GM21515 (cell line): ENCODE data around the gene TADA2A.

Source experiments
- ATAC-seq: cut with Tn5 transposase; IDR thresholded peaks from one replicate; pipeline ENCODE4 v1.9.1; 2021; ENCODE audit not compliant: unreplicated experiment

TADA2A gene

DNA sequence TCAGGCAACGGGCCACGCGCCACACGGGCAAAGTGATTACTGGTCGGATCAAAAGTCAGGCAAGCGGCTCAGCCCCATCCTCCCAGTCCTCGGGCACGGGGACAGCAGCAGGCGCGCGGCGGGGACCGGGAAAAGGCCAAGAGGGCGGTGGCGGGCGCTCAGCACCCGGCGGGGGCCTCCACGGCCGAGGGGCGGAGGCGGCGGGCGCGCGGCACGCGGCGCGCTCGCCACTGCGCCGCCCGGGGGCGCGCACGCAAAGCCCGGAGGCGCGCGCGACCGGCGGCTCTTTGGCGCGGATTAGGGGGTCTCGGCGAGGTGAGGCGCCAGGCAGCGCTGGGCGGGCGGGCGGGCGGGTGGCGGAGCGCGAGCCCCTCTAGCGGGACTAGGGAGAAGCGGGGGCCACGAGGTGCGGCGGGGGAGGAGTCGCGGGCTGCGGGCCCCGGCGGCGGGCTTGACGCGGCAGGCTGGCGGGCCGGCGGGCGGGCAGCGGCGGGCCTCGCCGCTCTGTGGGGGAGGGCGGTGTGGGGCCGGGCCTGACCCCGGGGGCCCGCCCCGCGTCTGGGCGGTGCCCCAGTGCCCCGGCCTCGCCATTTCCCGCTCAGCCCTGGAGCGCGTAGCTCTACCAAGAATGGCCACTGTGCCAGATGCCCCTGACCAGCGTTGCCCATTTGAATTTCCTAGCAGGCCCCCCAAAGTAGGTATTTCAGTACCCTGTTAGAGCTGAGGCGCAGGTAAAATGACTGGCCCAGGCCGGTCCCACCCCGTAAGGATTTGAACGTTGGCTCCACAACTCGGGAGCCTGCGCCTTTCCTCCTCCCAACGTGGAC, at the start of gene TADA2A, which contains the start of gene ACACA:
TADA2A (plus strand) TSS at position 252 of the 827 bp plus-strand sequence. CDS start 4,480 bp downstream, outside the sequence.
ACACA (minus strand) TSS at position 202 of the 827 bp plus-strand sequence. CDS start 537 bp downstream, outside the sequence.
- peak; percentile 80 for ATAC-seq

GRCh38 chr17:37358098-37358829, 48.4 kb upstream of the TADA2A start:
- ATAC-seq: peak; percentile 17

GRCh38 chr17:37358830-37359681, 47.6 kb upstream of the TADA2A start:
- peak; percentile 90 for ATAC-seq

DNA sequence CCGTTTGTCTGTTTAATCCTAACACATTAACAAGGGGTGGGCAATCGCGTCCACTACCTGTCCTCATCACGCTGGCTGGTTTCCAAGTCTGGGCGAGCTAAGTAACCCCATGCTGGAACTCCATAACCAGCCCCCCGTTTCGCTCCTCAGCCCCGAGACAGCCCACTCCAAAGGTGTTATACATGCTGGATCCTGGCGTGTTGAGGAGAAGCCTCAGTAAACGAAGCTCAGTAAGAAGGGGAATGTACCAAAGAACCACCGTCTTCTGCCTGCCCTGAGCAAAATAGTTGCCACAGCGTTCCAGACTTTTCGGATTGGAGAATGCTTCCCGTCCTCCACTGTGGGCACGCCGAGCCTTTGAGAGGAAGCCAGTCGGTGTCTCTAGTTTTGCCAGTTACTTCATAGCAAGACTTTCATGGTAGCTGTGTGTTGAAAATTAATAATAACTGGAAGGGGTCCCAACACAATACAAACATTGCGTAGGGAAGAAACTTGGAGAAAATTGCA, 47.0 kb upstream of the TADA2A start:
- ATAC-seq: no peak

DNA sequence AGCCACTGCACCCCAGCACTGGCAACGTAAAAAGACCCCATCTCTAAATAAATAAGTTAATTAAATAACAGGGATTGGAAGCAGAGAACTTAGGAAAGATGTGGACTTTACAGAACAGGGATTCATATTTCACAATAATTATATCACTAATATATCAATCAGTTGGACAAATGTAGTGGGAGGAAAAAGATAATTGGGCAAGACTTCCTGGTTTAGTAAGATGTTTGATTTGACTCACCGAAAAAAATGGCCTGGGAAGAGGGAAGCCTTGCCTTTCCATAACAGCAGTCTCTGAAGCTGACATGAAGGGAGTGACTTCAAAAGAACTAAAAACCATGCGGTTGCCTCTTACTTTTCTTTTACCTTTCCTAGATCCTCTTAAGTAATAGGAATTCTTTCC, 46.1 kb upstream of the TADA2A start:
- no peak for ATAC-seq

- ATAC-seq: no peak
Measured at GRCh38 chr17:37361543-37361942, 45.1 kb upstream of the TADA2A start.

- no peak for ATAC-seq
Measured at GRCh38 chr17:37365589-37365988, 41.1 kb upstream of the TADA2A start.

GRCh38 chr17:37368577-37368976, 38.1 kb upstream of the TADA2A start:
- no peak for ATAC-seq

- ATAC-seq: no peak
Measured at GRCh38 chr17:37373530-37374159, 33.0 kb upstream of the TADA2A start.

DNA sequence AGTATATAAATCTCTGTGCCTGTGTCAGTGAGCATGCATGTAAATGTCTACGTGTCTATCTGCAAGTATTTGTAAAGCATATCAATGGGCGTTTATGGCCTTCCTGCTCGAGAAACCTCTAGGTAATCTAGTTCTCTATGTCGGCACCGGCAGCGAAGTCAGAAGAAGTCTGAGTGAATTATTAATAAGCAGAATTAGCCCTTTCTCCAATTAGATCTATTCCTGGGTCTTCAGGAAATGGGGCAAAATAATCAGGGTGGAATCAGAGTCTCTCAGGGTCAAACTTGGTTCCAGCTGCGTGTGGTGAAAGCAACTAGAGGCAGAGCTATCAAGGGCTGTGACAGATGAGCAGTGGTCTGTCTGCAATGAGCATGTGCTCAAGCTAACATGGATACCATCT, 31.0 kb upstream of the TADA2A start, which contains the start of gene C17orf78:
C17orf78 (plus strand) TSS at position 280 of the 400 bp plus-strand sequence; CDS start at position 388, 108 bp downstream.
- no peak for ATAC-seq

GRCh38 chr17:37382056-37382455, 24.6 kb upstream of the TADA2A start:
- no peak for ATAC-seq

- ATAC-seq: no peak
Measured at GRCh38 chr17:37384560-37385149, 22.0 kb upstream of the TADA2A start.

GRCh38 chr17:37385474-37385990, 21.2 kb upstream of the TADA2A start:
- ATAC-seq: no peak

- ATAC-seq: no peak
Measured at GRCh38 chr17:37386462-37386861, 20.2 kb upstream of the TADA2A start.

- ATAC-seq: no peak
Measured at GRCh38 chr17:37388266-37388665, 18.4 kb upstream of the TADA2A start.

- ATAC-seq: no peak
Measured at GRCh38 chr17:37389160-37389559, 17.5 kb upstream of the TADA2A start.

DNA sequence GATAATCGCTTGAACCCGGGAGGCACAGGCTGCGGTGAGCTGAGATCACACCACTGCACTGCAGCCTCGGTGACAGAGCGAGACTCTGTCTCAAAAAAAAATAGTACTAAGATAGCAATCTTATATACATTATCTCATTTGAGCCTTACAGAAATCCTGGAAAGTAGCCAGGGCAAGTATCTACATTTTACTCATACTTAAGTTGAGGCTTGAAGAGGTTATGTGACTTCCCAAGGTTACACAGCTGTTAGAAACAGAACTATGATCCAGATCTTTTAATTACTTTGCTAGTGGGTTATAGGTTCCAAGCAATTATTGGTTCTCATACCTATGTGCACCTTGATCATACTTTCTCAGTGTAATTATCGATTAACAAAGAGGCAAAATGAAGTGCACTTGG, 15.5 kb upstream of the TADA2A start:
- ATAC-seq: no peak

DNA sequence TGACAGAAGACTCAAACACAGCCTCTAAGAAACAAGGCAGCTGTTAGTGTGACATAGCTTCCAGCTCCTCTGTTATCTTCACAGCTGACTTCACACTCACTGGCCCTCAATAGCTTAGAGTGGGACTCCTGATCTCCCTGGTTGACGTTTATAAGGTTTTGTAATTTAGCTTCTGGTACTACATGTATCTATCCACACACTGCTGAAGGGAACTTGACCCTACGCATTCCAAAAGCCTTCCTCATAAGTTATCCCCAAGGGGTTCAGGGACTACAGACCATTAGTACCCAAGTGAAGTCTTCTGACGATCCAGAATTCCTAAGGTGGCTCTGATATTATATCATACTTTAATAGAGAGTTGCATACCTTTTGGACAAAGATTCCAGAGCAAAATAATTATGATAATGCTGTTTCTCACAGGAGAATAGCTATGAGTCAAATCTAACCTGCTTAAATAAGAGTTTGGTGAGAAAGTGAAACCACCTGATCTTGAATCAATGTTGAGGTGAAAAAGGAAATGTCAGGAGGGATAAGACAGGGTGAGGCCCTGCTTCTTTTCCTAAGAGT, 14.6 kb upstream of the TADA2A start:
- no peak for ATAC-seq

- no peak for ATAC-seq
Measured at GRCh38 chr17:37393352-37393751, 13.3 kb upstream of the TADA2A start.
